SU-DHL-6 (cell line): ENCODE measurements around the gene ORM1.
"Not testable (repeated sequence)": the region's sequence is repeated elsewhere in the genome, so short reads cannot be mapped to it uniquely, and the experiment has no call there.

ENCODE experiments used
- H2AFZ ChIP-seq: fragments of 200-600 bp; sonication (generic); 2 replicates; pipeline ENCODE4 v1.6.1; 2014; ENCODE audit warnings: low read depth, mild to moderate bottlenecking, moderate library complexity, mixed read lengths, antibody characterized with exemption, low read length; ENCODE audit not compliant: severe bottlenecking
- H3F3A ChIP-seq: fragments of 200-600 bp; shearing (Covaris generic); 2 replicates; pipeline ENCODE4 v1.6.0; 2016; ENCODE audit warnings: antibody characterized with exemption, mild to moderate bottlenecking; ENCODE audit not compliant: insufficient read depth
- H3K27ac ChIP-seq: fragments of 200-600 bp; sonication (generic); 2 replicates; pipeline ENCODE4 v1.5.1; 2016; ENCODE audit warnings: low read depth, mild to moderate bottlenecking, low read length, moderate library complexity, mixed read lengths
- H3K27me3 ChIP-seq: fragments of 200-600 bp; sonication (generic), shearing (Covaris generic); 2 replicates; pipeline ENCODE4 v1.6.0; 2014; ENCODE audit warnings: mild to moderate bottlenecking, low read length
- H3K36me3 ChIP-seq: fragments of 200-600 bp; sonication (generic); 2 replicates; pipeline ENCODE4 v1.6.1; 2014; ENCODE audit warnings: mild to moderate bottlenecking, low read length, mixed read lengths
- H3K4me2 ChIP-seq: fragments of 300-600, 200-600 bp; shearing (Covaris generic), sonication (generic); 2 replicates; pipeline ENCODE4 v1.6.0; 2014; ENCODE audit warnings: low read length, low read depth, mild to moderate bottlenecking; ENCODE audit not compliant: poor library complexity, severe bottlenecking
- H3K4me3 ChIP-seq: fragments of 200-600 bp; sonication (generic); 2 replicates; pipeline ENCODE4 v1.5.1; 2014; ENCODE audit warnings: antibody characterized with exemption, low read length, mild to moderate bottlenecking, mixed read lengths; ENCODE audit not compliant: insufficient read depth, poor library complexity, severe bottlenecking
- H3K79me2 ChIP-seq: fragments of 200-600 bp; sonication (generic); 2 replicates; pipeline ENCODE4 v1.6.1; 2014; ENCODE audit warnings: mild to moderate bottlenecking, low read length, moderate library complexity; ENCODE audit not compliant: insufficient read depth
- H3K9ac ChIP-seq: fragments of 200-600 bp; sonication (generic); 2 replicates; pipeline ENCODE4 v1.7.0; 2014; ENCODE audit warnings: mild to moderate bottlenecking, low read length
- H3K9me2 ChIP-seq: fragments of 200-600 bp; sonication (generic); replicated peaks from 2 replicates; pipeline ENCODE4 v1.6.1; 2014; ENCODE audit warnings: low read length; ENCODE audit not compliant: insufficient read depth
- H3K9me3 ChIP-seq: fragments of 200-600 bp; sonication (generic); 2 replicates; pipeline ENCODE4 v1.6.1; 2014; ENCODE audit warnings: low read length, mixed read lengths; ENCODE audit not compliant: insufficient read depth
- H4K20me1 ChIP-seq: fragments of 200-600 bp; sonication (generic); 2 replicates; pipeline ENCODE4 v1.6.1; 2014; ENCODE audit warnings: low read depth, mild to moderate bottlenecking, antibody characterized with exemption, low read length, moderate library complexity, mixed read lengths
- EZH2phosphoT487 ChIP-seq: fragments of 200-600 bp; sonication (generic), shearing (Covaris generic); conservative IDR thresholded peaks from 2 replicates; pipeline ENCODE4 v1.6.1; 2018; ENCODE audit warnings: mild to moderate bottlenecking, antibody characterized with exemption, low read length, moderate library complexity, mixed read lengths
- TF ChIP-seq, protein P1 (sequence below): fragments of 200-600 bp; sonication (generic); IDR thresholded peaks from one replicate; pipeline ENCODE4 v1.5.1; 2017; ENCODE audit warnings: antibody characterized with exemption, mild to moderate bottlenecking, low read length, moderate library complexity; ENCODE audit not compliant: insufficient read depth, poor library complexity, severe bottlenecking

ORM1 gene

DNA sequence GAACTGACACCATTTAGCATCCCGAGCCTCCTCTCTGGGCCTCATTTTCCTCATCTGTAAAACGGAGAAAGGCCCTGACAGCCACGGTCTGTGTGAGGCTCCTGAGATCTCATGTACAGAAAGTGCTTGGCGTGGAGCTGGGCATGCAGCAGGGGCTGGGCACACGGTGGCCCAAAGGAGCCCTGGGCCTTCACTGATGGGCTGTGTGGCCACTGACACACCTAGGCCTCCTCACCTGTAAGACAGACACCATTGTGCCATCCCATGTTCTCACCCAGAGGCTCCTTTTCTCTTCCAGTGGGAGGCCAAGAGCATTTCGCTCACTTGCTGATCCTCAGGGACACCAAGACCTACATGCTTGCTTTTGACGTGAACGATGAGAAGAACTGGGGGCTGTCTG lies 1.6 kb downstream of the ORM1 start:
- Histone ChIP-seq H4K20me1 (no peaks in the 10 kb centered on the region), H3K79me2 (no peaks in the 10 kb centered on the region), H2AFZ (no peak overlapping the region), H3K36me3 (no peaks in the 10 kb centered on the region), H3K4me2 (no peak overlapping the region), H3K9me2 (no peaks in the 10 kb centered on the region), H3K4me3 (no peak overlapping the region), H3K9me3 (no peaks in the 10 kb centered on the region), H3F3A (no peaks in the 10 kb centered on the region), H3K27me3 (no peaks in the 10 kb centered on the region), H3K27ac (no peak overlapping the region), H3K9ac (no peak overlapping the region)
- TF ChIP-seq, protein P1, sequence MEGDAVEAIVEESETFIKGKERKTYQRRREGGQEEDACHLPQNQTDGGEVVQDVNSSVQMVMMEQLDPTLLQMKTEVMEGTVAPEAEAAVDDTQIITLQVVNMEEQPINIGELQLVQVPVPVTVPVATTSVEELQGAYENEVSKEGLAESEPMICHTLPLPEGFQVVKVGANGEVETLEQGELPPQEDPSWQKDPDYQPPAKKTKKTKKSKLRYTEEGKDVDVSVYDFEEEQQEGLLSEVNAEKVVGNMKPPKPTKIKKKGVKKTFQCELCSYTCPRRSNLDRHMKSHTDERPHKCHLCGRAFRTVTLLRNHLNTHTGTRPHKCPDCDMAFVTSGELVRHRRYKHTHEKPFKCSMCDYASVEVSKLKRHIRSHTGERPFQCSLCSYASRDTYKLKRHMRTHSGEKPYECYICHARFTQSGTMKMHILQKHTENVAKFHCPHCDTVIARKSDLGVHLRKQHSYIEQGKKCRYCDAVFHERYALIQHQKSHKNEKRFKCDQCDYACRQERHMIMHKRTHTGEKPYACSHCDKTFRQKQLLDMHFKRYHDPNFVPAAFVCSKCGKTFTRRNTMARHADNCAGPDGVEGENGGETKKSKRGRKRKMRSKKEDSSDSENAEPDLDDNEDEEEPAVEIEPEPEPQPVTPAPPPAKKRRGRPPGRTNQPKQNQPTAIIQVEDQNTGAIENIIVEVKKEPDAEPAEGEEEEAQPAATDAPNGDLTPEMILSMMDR = no peak
- no peak for TF ChIP-seq EZH2phosphoT487

- H3K27me3 ChIP-seq, H3K9ac ChIP-seq, H3K4me3 ChIP-seq, H3F3A ChIP-seq, H3K27ac ChIP-seq, H3K36me3 ChIP-seq, H4K20me1 ChIP-seq, H3K9me2 ChIP-seq, H3K79me2 ChIP-seq, H3K4me2 ChIP-seq, H2AFZ ChIP-seq, H3K9me3 ChIP-seq: not testable (repeated sequence)
Observed at GRCh38 chr9:114324965-114325364, 2.1 kb downstream of the ORM1 start.

DNA sequence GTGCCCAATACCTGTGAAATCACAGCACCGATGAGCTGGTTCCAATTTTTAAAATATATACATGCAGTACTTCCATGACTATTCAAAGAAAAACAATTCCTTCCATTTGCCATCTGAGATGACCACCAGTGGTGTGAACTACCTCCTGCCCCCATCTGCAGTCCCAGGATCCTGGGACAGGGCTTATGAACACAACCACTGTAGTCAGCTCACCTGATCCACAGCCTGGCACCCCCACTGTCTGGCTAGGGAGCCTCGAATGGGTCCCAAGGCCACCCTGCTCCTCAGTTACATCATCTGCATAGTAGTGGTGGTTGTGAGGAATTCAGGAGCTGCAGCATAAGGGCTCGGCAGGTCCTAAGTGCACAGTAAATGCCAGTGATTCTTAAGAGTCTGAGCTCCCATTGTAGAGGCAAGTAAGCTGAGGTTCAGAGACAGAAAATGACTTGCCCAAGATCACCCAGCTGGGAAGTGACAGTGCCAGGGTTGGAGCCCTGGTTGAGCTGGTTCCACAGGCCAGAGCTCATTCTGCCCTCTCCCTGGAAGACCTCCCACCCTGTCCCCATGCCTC lies 2.9 kb downstream of the ORM1 start:
- H3K9me2 ChIP-seq, H3K9ac ChIP-seq, H3K4me3 ChIP-seq, H3K9me3 ChIP-seq, H3K27me3 ChIP-seq, H3K79me2 ChIP-seq, H3K27ac ChIP-seq, H3K4me2 ChIP-seq, H3K36me3 ChIP-seq, H3F3A ChIP-seq, H2AFZ ChIP-seq, H4K20me1 ChIP-seq: not testable (repeated sequence)

GRCh38 chr9:114327749-114328148 lies 4.9 kb downstream of the ORM1 start:
- Histone ChIP-seq H3F3A (no peaks in the 10 kb centered on the region), H3K79me2 (no peaks in the 10 kb centered on the region), H3K9me2 (no peaks in the 10 kb centered on the region), H2AFZ (no peak overlapping the region), H3K4me3 (no peak overlapping the region), H3K27me3 (no peaks in the 10 kb centered on the region), H3K36me3 (no peaks in the 10 kb centered on the region), H4K20me1 (no peaks in the 10 kb centered on the region), H3K9ac (no peak overlapping the region), H3K9me3 (no peaks in the 10 kb centered on the region), H3K27ac (no peak overlapping the region), H3K4me2 (no peak overlapping the region)
- TF ChIP-seq, protein P1 = no peak
- no peak for TF ChIP-seq EZH2phosphoT487

GRCh38 chr9:114328357-114328820 lies 5.5 kb downstream of the ORM1 start:
- H2AFZ ChIP-seq, H3K36me3 ChIP-seq, H3K27me3 ChIP-seq, H3K9ac ChIP-seq, H3K4me2 ChIP-seq, H3K4me3 ChIP-seq, H3K9me2 ChIP-seq, H3K27ac ChIP-seq, H3K79me2 ChIP-seq, H4K20me1 ChIP-seq, H3K9me3 ChIP-seq, H3F3A ChIP-seq: not testable (repeated sequence)

DNA sequence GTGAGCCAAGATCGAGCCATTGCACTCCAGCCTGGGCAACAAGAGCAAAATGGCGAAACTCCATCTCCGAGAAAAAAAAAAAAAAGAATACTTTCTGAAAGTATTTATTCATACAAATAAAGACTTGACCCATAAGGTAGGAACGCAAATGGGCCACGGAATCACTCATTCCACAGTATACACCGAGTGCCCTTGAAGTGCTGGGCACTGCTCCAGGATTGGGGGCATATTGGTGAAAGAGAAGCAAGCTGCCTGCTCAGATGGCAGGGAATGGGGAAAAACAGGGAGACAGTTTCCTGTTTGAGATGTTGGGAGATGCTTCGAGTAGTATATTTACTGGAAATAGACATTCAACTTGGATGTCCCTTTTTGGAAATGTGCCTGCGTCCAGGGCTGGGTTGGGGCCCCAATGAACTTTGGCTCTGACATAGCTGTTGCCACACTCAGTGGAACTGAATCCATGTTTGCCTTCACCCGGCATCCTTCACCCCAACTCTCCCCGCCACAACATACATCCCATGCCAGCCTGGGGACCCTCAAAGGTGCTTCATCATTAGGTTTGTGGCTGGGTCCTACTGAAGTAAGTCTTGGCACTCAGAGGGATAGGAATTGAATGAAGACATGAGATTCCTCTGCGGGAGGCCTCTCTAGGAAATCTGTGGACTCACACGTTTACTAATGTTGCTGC lies 6.2 kb downstream of the ORM1 start:
- H4K20me1 ChIP-seq, H3K4me2 ChIP-seq, H2AFZ ChIP-seq, H3F3A ChIP-seq, H3K9me2 ChIP-seq, H3K9ac ChIP-seq, H3K36me3 ChIP-seq, H3K79me2 ChIP-seq, H3K27ac ChIP-seq, H3K27me3 ChIP-seq, H3K4me3 ChIP-seq, H3K9me3 ChIP-seq: not testable (repeated sequence)
